H1 (cell line): Measurements from ENCODE around the gene KRTAP5-6. TPM values are rescaled to one million over a fixed set of nuclear protein-coding genes. Genes with fewer than 3 reads are reported as not detected.

Experiments
- CTCF ChIA-PET: fragments of 300-600 bp; sonication (Branson Sonifier 250); formaldehyde crosslinking; loops from one replicate; lab custom pipeline; 2021; ENCODE audit not compliant: partially characterized antibody; lab: Charles Lee
- POLR2A ChIA-PET: fragments of 300-600 bp; sonication (Branson Sonifier 250); formaldehyde crosslinking; loops from one replicate; lab custom pipeline; 2021; ENCODE audit warnings: inconsistent platforms; ENCODE audit not compliant: partially characterized antibody; lab: Charles Lee
- DNase-seq, 2 experiments: peaks; one replicate each; pipeline versions ENCODE4 v3.0.0 to v3.0.0-alpha.2; 2010 to 2022; ENCODE audit warnings: low spot score in 2 of 2, low read depth in 1 of 2, mixed read lengths in 1 of 2
- FAIRE-seq: peaks from 2 replicates; lab custom pipeline; 2011; peaks lifted over from hg19 to GRCh38; lab: Jason Lieb, UNC
- H2AFZ ChIP-seq: 2 replicates; pipeline ENCODE4 v1.8.1; 2012; ENCODE audit warnings: low read length, inconsistent platforms
- H2AK5ac ChIP-seq: 2 replicates; pipeline ENCODE4 v1.6.1; 2013; ENCODE audit warnings: low read depth, low read length
- H2BK120ac ChIP-seq: replicated peaks from 2 replicates; pipeline ENCODE3; 2013; ENCODE audit warnings: low read depth, low read length, inconsistent platforms
- H2BK12ac ChIP-seq: 2 replicates; pipeline ENCODE4 v1.6.1; 2013; ENCODE audit warnings: low read depth, low read length
- H2BK15ac ChIP-seq: 2 replicates; pipeline ENCODE4 v1.6.1; 2013; ENCODE audit warnings: low read length
- H2BK20ac ChIP-seq: 2 replicates; pipeline ENCODE4 v1.6.1; 2013; ENCODE audit warnings: low read length
- H2BK5ac ChIP-seq: 2 replicates; pipeline ENCODE4 v1.6.1; 2013; ENCODE audit warnings: low read depth, low read length
- H3K14ac ChIP-seq: 2 replicates; pipeline ENCODE4 v1.6.1; 2013; ENCODE audit warnings: inconsistent platforms; ENCODE audit not compliant: insufficient read length
- H3K18ac ChIP-seq: 2 replicates; pipeline ENCODE4 v1.6.1; 2013; ENCODE audit warnings: low read length; ENCODE audit errors: extremely low read depth
- H3K23ac ChIP-seq: 2 replicates; pipeline ENCODE4 v1.6.1; 2013; ENCODE audit warnings: inconsistent platforms; ENCODE audit not compliant: insufficient read length
- H3K23me2 ChIP-seq: 2 replicates; pipeline ENCODE4 v1.6.1; 2013; ENCODE audit warnings: low read depth, low read length
- H3K27ac ChIP-seq: 2 replicates; pipeline ENCODE4 v1.6.1; 2011; ENCODE audit warnings: low read depth, low read length, inconsistent platforms
- H3K27me3 ChIP-seq, 4 experiments: replicated peaks in 1 of 4; 1 replicate in 1 of 4; 2 replicates in 3 of 4; pipeline versions ENCODE4 v1.6.1 to v1.8.1; 2011 to 2013; ENCODE audit warnings: low read length in 3 of 4, mild to moderate bottlenecking in 3 of 4, inconsistent platforms in 2 of 4, mixed read lengths in 2 of 4, moderate library complexity in 1 of 4; ENCODE audit not compliant: control insufficient read depth in 3 of 4, insufficient read depth in 3 of 4; ENCODE audit errors: extremely low read depth in 1 of 4
- H3K36me3 ChIP-seq, 4 experiments: 2 replicates each; pipeline versions ENCODE4 v1.6.1 to v1.8.1; 2011 to 2013; ENCODE audit warnings: mild to moderate bottlenecking in 4 of 4, low read length in 3 of 4, moderate library complexity in 2 of 4, control low read depth in 1 of 4, inconsistent platforms in 1 of 4; ENCODE audit not compliant: insufficient read depth in 4 of 4, control insufficient read depth in 2 of 4
- H3K4ac ChIP-seq: replicated peaks from 2 replicates; pipeline ENCODE3; 2013; ENCODE audit warnings: low read length, low read depth, mixed read lengths, inconsistent platforms; ENCODE audit not compliant: insufficient read length
- H3K4me1 ChIP-seq, 4 experiments: replicated peaks in 1 of 4; 1 replicate in 1 of 4; 2 replicates in 3 of 4; pipeline versions ENCODE4 v1.6.1 to v1.8.1; 2011 to 2013; ENCODE audit warnings: low read length in 3 of 4, inconsistent platforms in 2 of 4, mixed read lengths in 1 of 4; ENCODE audit not compliant: insufficient read depth in 4 of 4, control insufficient read depth in 3 of 4
- H3K4me2 ChIP-seq, 2 experiments: 2 replicates each; pipeline versions ENCODE4 v1.6.1 to v1.8.1; 2011 to 2013; ENCODE audit warnings: low read depth in 2 of 2, low read length in 2 of 2, control low read depth in 1 of 2, inconsistent platforms in 1 of 2, mild to moderate bottlenecking in 1 of 2; ENCODE audit not compliant: insufficient read depth in 1 of 2
- H3K4me3 ChIP-seq, 4 experiments: fragments of 200-600, 300-600 bp in 1 of 4; sonication (generic), shearing (Covaris generic), sonication (Bioruptor Twin) in 1 of 4; 2 replicates each; pipeline versions ENCODE4 v1.5.1 to v1.8.1; 2011 to 2016; ENCODE audit warnings: low read length in 4 of 4, low read depth in 3 of 4, control low read depth in 2 of 4, inconsistent platforms in 2 of 4, mild to moderate bottlenecking in 2 of 4, mixed read lengths in 1 of 4, moderate library complexity in 1 of 4; ENCODE audit not compliant: insufficient read depth in 2 of 4; ENCODE audit errors: extremely low read depth in 1 of 4
- H3K56ac ChIP-seq: replicated peaks from 2 replicates; pipeline ENCODE3; 2013; ENCODE audit warnings: low read depth, mild to moderate bottlenecking, mixed read lengths, low read length, inconsistent platforms; ENCODE audit not compliant: insufficient read length
- H3K79me1 ChIP-seq: 2 replicates; pipeline ENCODE4 v1.6.1; 2013; ENCODE audit warnings: low read depth, low read length, control low read depth
- H3K79me2 ChIP-seq, 2 experiments: 2 replicates each; pipeline versions ENCODE4 v1.6.1 to v1.8.1; 2012 to 2013; ENCODE audit warnings: low read length in 2 of 2, mild to moderate bottlenecking in 2 of 2, inconsistent platforms in 1 of 2; ENCODE audit not compliant: insufficient read depth in 2 of 2, control insufficient read depth in 1 of 2
- H3K9ac ChIP-seq, 4 experiments: replicated peaks in 1 of 4; 1 replicate in 1 of 4; 2 replicates in 3 of 4; pipeline versions ENCODE4 v1.6.1 to v1.8.1; 2011 to 2013; ENCODE audit warnings: low read depth in 3 of 4, low read length in 3 of 4, control low read depth in 2 of 4, mild to moderate bottlenecking in 2 of 4, moderate library complexity in 2 of 4, inconsistent platforms in 1 of 4; ENCODE audit errors: extremely low read depth in 1 of 4
- H3K9me3 ChIP-seq, 2 experiments: 2 replicates each; pipeline versions ENCODE4 v1.6.1 to v1.8.1; 2012 to 2013; ENCODE audit warnings: mild to moderate bottlenecking in 2 of 2, moderate library complexity in 2 of 2, control low read depth in 1 of 2, inconsistent platforms in 1 of 2, low read depth in 1 of 2, low read length in 1 of 2, mixed read lengths in 1 of 2; ENCODE audit not compliant: insufficient read depth in 2 of 2
- H4K20me1 ChIP-seq, 2 experiments: replicated peaks in 1 of 2; 2 replicates each; pipeline versions ENCODE3 to v1.8.1; 2011 to 2013; ENCODE audit warnings: inconsistent platforms in 2 of 2, low read length in 2 of 2, mild to moderate bottlenecking in 1 of 2; ENCODE audit not compliant: insufficient read depth in 2 of 2, control insufficient read depth in 1 of 2
- H4K5ac ChIP-seq: 2 replicates; pipeline ENCODE4 v1.6.1; 2013; ENCODE audit warnings: low read length, low read depth, mixed read lengths, inconsistent platforms; ENCODE audit not compliant: insufficient read length
- H4K8ac ChIP-seq: 2 replicates; pipeline ENCODE4 v1.8.0; 2013; ENCODE audit warnings: mild to moderate bottlenecking, moderate library complexity, low read length, inconsistent platforms; ENCODE audit not compliant: insufficient read depth; ENCODE audit errors: extremely low read depth
- H4K91ac ChIP-seq: replicated peaks from 2 replicates; pipeline ENCODE3; 2013; ENCODE audit warnings: low read length, mixed read lengths, inconsistent platforms; ENCODE audit not compliant: insufficient read length
- BRCA1 ChIP-seq: IDR thresholded peaks from 2 replicates; pipeline ENCODE4 v1.6.1; 2012; ENCODE audit warnings: low read depth, low read length, improper control_type of control experiment
- CBX8 ChIP-seq: fragments of 300-800, 300-1000 bp; sonication (generic); IDR thresholded peaks from 2 replicates; pipeline ENCODE4 v1.7.1; 2016; ENCODE audit warnings: low read depth, low read length, borderline replicate concordance
- SIRT6 ChIP-seq: IDR thresholded peaks from one replicate; pipeline ENCODE4 v1.7.1; 2012; ENCODE audit warnings: low read length, inconsistent platforms
- SP2 ChIP-seq: IDR thresholded peaks from 2 replicates; pipeline ENCODE4 v1.6.1; 2012; ENCODE audit warnings: mild to moderate bottlenecking, low read length, inconsistent platforms
- WGBS, 2 experiments: shearing (Covaris generic) in 1 of 2; methylation state at CpG; one replicate each; pipeline versions ENCODE4 v1.1.6 to v1.1.7; 2013 to 2015; ENCODE audit warnings: low lambda C conversion rate in 2 of 2, mixed read lengths in 2 of 2, inconsistent platforms in 1 of 2, low coverage in 1 of 2, missing lambda C conversion rate in 1 of 2; ENCODE audit not compliant: insufficient replicate concordance in 2 of 2, insufficient coverage in 1 of 2, insufficient read length in 1 of 2; ENCODE audit errors: extremely low coverage in 1 of 2, missing lambda C conversion rate in 1 of 2; 5-methylcytosine and 5-hydroxymethylcytosine counted together
- polyA plus RNA-seq, 7 experiments: library from polyadenylated mRNA; depleted of rRNA in 3 of 7; stranded (reverse) in 5 of 7; unstranded in 2 of 7; fragments of >200 nt in 5 of 7; fragments of 200-250 nt in 2 of 7; gene quantifications; 1 replicate in 5 of 7; 2 replicates in 1 of 7; 4 replicates in 1 of 7; pipeline versions ENCODE4 v1.2.1 to v1.2.3, GENCODE V29; 2011 to 2013; ENCODE audit warnings: missing spikeins in 2 of 7, mixed read lengths in 2 of 7
- total RNA-seq: library from RNA; stranded (reverse); fragmentation: NEBNext Ultra II Directional; extraction: Animal tissue kit (Norgen Biotek cat#: 25700); gene quantifications from 2 replicates; pipeline ENCODE4 v1.2.1, GENCODE V29; 2021

Gene KRTAP5-6
- total and polyA plus RNA-seq, 2 of the 8 experiments (the other 6 are each of a cell fraction or from before 2014, with no cell fraction given): not detected

- Histone ChIP-seq H4K91ac (no peak overlapping the region), H3K23ac (no peak overlapping the region), H3K27ac (no peak overlapping the region), H2BK5ac (no peak overlapping the region), H3K18ac (no peak overlapping the region), H2BK20ac (no peak overlapping the region), H3K14ac (no peak overlapping the region), H4K20me1 (peaks cover 0 to 1% of the 10 kb centered on the region in 2 experiments), H3K56ac (no peak overlapping the region), H2BK15ac (no peak overlapping the region), H3K79me1 (no peaks in the 10 kb centered on the region), H3K4ac (no peak overlapping the region), H3K36me3 (no peaks in the 10 kb centered on the region), H2BK120ac (no peak overlapping the region), H4K5ac (no peak overlapping the region), H3K9me3 (no peaks in the 10 kb centered on the region), H3K79me2 (no peaks in the 10 kb centered on the region), H4K8ac (no peak overlapping the region), H3K4me2 (no peak overlapping the region), H3K4me3 (no peak overlapping the region), H3K4me1 (no peaks in the 10 kb centered on the region), H3K23me2 (no peaks in the 10 kb centered on the region), H2AK5ac (no peak overlapping the region), H3K27me3 (no peaks in the 10 kb centered on the region; a peak in 1 of 7 replicates), H3K9ac (no peak overlapping the region), H2AFZ (no peak overlapping the region), H2BK12ac (no peak overlapping the region)
- DNase-seq: no peak
- TF ChIP-seq SIRT6 (no peak), SP2 (no peak), BRCA1 (no peak), CBX8 (no peak)
- CTCF ChIA-PET: interaction anchor here (0.7 to 1.4 kb wide), 6 partner anchors 40 to 318 kb away, joined by 3 to 5 read pairs (median 4); no protein-coding TSS in a partner anchor
- 95% methylated on average over 15 of the region's 15 CpGs; no CpG with 5 or more reads in 1 of the 2 experiments for WGBS, 2 experiments
- POLR2A ChIA-PET: no interaction called here
- FAIRE-seq: no peak
Observed at GRCh38 chr11:1718326-1718725, 21.3 kb downstream of the KRTAP5-6 start.
